ENCODE results near the gene TTLL3. TPM values are rescaled to one million over a fixed set of nuclear protein-coding genes. Genes with fewer than 3 reads are reported as not detected.
A peak's percentile ranks its signal among the peaks of the same experiment; 100 is the strongest.
"Not testable (repeated sequence)": the region's sequence is repeated elsewhere in the genome, so short reads cannot be mapped to it uniquely, and the experiment has no call there.

The TTLL3 gene
- 64.3 TPM for total RNA-seq

GRCh38 chr3:9809615-9810432 is at the start of gene TTLL3:
Gene TTLL3, plus strand, starts transcription at chr3:9810262. Its CDS starts 400 bp downstream, at chr3:9810662.
- DNase-seq = peak; percentile 37

GRCh38 chr3:9760779-9761505 is 49.1 kb upstream of the TTLL3 start:
- no peak for DNase-seq

- no peak for DNase-seq
These were observed 48.1 kb upstream of the TTLL3 start for GRCh38 chr3:9761919-9762318.

GRCh38 chr3:9762871-9763270 is 47.2 kb upstream of the TTLL3 start:
- no peak for DNase-seq

GRCh38 chr3:9765865-9766264 is 44.2 kb upstream of the TTLL3 start:
- no peak for DNase-seq

- DNase-seq = no peak
These were observed 42.6 kb upstream of the TTLL3 start for GRCh38 chr3:9767418-9767817.

- DNase-seq = no peak
These were observed 41.8 kb upstream of the TTLL3 start for GRCh38 chr3:9768141-9768775.

- no peak for DNase-seq
These were observed 41.0 kb upstream of the TTLL3 start for GRCh38 chr3:9769012-9769411.

- DNase-seq = peak; percentile 29
These were observed 40.4 kb upstream of the TTLL3 start, which contains the start of gene CAMK1 for GRCh38 chr3:9769426-9770275. Gene CAMK1, minus strand, starts transcription at chr3:9769947. Its CDS starts 2,198 bp downstream, at chr3:9767749.

GRCh38 chr3:9770276-9770812 is 39.7 kb upstream of the TTLL3 start:
- DNase-seq = peak; percentile 32

GRCh38 chr3:9771007-9771406 is 39.1 kb upstream of the TTLL3 start:
- not testable (repeated sequence) for DNase-seq

- no peak for DNase-seq
These were observed 33.0 kb upstream of the TTLL3 start for GRCh38 chr3:9776896-9777693.

- DNase-seq = no peak
These were observed 32.4 kb upstream of the TTLL3 start for GRCh38 chr3:9777694-9778021.

- DNase-seq = no peak
These were observed 31.7 kb upstream of the TTLL3 start for GRCh38 chr3:9778143-9779074.

- no peak for DNase-seq
These were observed 30.9 kb upstream of the TTLL3 start for GRCh38 chr3:9779075-9779593.

- DNase-seq = no peak
These were observed 30.2 kb upstream of the TTLL3 start for GRCh38 chr3:9779721-9780457.

- DNase-seq = no peak
These were observed 29.6 kb upstream of the TTLL3 start for GRCh38 chr3:9780458-9780812.

GRCh38 chr3:9780910-9781309 is 29.2 kb upstream of the TTLL3 start:
- no peak for DNase-seq

- DNase-seq = no peak
These were observed 28.5 kb upstream of the TTLL3 start for GRCh38 chr3:9781551-9781950.

All from skin of body (tissue), 2 donors.